ENCODE results near the gene BRD3.

DNA sequence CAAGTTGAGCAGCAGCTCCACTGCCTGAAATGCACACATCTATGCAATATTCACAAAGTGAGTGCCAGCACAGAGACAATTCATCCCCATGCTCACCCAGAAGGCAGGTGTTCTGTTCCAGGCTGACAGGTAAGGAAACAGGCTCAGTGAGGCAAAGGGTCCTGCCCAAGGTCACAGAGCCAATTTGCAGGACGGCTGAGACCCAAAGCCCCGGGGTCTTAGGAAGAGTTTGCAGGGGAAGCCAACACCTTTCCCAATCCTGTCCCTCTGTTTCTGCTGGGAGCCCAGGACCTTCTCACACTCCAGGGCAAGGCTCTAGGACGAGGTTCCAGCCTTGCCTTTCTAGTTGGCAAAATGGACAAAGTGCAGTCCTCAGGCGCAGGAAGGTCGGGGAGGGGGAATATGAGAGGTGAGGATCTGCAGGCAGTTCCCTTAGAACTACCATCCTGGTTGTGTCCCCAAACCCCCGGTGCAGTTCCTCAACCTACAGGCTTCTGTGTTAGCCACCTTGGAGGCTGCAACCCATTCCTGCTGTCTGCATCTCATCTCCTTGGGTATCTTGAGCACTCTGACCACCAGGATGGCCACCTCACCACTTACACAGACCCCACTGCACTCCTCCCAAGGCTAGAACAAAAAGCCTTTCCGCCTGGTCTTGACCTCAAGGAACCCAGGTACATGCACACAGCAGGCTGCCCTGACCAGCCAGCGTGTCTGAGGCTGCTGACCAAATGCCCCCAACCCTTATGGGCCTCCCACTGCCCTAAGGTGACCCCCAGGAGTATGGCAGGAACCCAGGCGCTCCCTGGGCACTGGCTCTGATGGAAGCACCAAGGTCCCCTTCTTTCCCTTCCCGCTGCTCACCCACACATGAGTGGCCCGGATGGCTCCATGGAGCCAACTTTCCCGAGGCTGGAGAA is 1.9 kb upstream of the BRD3 start:
- TF ChIP-seq, protein P1, sequence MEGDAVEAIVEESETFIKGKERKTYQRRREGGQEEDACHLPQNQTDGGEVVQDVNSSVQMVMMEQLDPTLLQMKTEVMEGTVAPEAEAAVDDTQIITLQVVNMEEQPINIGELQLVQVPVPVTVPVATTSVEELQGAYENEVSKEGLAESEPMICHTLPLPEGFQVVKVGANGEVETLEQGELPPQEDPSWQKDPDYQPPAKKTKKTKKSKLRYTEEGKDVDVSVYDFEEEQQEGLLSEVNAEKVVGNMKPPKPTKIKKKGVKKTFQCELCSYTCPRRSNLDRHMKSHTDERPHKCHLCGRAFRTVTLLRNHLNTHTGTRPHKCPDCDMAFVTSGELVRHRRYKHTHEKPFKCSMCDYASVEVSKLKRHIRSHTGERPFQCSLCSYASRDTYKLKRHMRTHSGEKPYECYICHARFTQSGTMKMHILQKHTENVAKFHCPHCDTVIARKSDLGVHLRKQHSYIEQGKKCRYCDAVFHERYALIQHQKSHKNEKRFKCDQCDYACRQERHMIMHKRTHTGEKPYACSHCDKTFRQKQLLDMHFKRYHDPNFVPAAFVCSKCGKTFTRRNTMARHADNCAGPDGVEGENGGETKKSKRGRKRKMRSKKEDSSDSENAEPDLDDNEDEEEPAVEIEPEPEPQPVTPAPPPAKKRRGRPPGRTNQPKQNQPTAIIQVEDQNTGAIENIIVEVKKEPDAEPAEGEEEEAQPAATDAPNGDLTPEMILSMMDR (optimal IDR thresholded peaks at IDR 0.05 in 1 of 3, IDR thresholded peaks at IDR 0.05 in 1 of 3, conservative IDR thresholded peaks at IDR 0.05 in 1 of 3; ENCODE audit: extremely low read depth in 1 of 3, insufficient read depth in 2 of 3, low read length in 3 of 3): no peak
- no peak for TF ChIP-seq EZH2 (IDR thresholded peaks at IDR 0.05; ENCODE audit: low read length)
